NCI-H526 treated with DMSO at 0.1 percent for 48 hours (cell line): Measurements from ENCODE around the gene CNPY3.
A peak's percentile ranks its signal among the peaks of the same experiment; 100 is the strongest.
"Not testable (repeated sequence)": the region's sequence is repeated elsewhere in the genome, so short reads cannot be mapped to it uniquely, and the experiment has no call there.

Experiments
- DNase-seq: peaks from one replicate; lab custom pipeline; 2025; lab: John Stamatoyannopoulos, UW

Gene CNPY3

GRCh38 chr6:42915732-42916131 is 13.5 kb upstream of the CNPY3 start, which contains the start of gene PTCRA:
Gene PTCRA (plus strand): TSS chr6:42916053. CDS start chr6:42916070, 17 bp downstream.
- DNase-seq = no peak

- no peak for DNase-seq
Measured at GRCh38 chr6:42916288-42916687, 13.0 kb upstream of the CNPY3 start.

GRCh38 chr6:42921801-42922200 is 7.5 kb upstream of the CNPY3 start:
- DNase-seq = no peak

- no peak for DNase-seq
Measured at GRCh38 chr6:42923666-42924065, 5.6 kb upstream of the CNPY3 start.

- no peak for DNase-seq
Measured at GRCh38 chr6:42925248-42925857, 3.9 kb upstream of the CNPY3 start.

GRCh38 chr6:42929821-42930360 is 611 bp downstream of the CNPY3 start:
- DNase-seq = peak; percentile 44

GRCh38 chr6:42932412-42932811 is 3.1 kb downstream of the CNPY3 start:
- DNase-seq = no peak

GRCh38 chr6:42933205-42933604 is 3.9 kb downstream of the CNPY3 start:
- DNase-seq = no peak

- DNase-seq = no peak
Measured at GRCh38 chr6:42935322-42935721, 6.0 kb downstream of the CNPY3 start.

- DNase-seq = no peak
Measured at GRCh38 chr6:42936398-42936797, 7.1 kb downstream of the CNPY3 start.

GRCh38 chr6:42937548-42938427 is 8.5 kb downstream of the CNPY3 start:
- DNase-seq = no peak

GRCh38 chr6:42938428-42938796 is 9.1 kb downstream of the CNPY3 start:
- no peak for DNase-seq

- no peak for DNase-seq
Measured at GRCh38 chr6:42938987-42939809, 9.9 kb downstream of the CNPY3 start.

- DNase-seq = no peak
Measured at GRCh38 chr6:42939810-42940167, 10.5 kb downstream of the CNPY3 start.

GRCh38 chr6:42940493-42941045 is 11.3 kb downstream of the CNPY3 start:
- no peak for DNase-seq

GRCh38 chr6:42941356-42941755 is 12.1 kb downstream of the CNPY3 start:
- DNase-seq = not testable (repeated sequence)

- DNase-seq = no peak
Measured at GRCh38 chr6:42942444-42942843, 13.2 kb downstream of the CNPY3 start.

GRCh38 chr6:42947950-42948349 is 18.7 kb downstream of the CNPY3 start:
- DNase-seq = no peak

GRCh38 chr6:42952389-42952788 is 23.1 kb downstream of the CNPY3 start:
- no peak for DNase-seq

- not testable (repeated sequence) for DNase-seq
Measured at GRCh38 chr6:42954405-42954804, 25.1 kb downstream of the CNPY3 start.

GRCh38 chr6:42958125-42958524 is 28.8 kb downstream of the CNPY3 start:
- DNase-seq = no peak

GRCh38 chr6:42959917-42960242 is 30.6 kb downstream of the CNPY3 start:
- DNase-seq = no peak
